Parathyroid adenoma (tissue), 2 donors: Measurements from ENCODE around the gene PRELP.

ENCODE experiments used
- H2AFZ ChIP-seq: fragments of 300-600 bp; sonication (generic); one replicate; pipeline ENCODE4 v1.7.0; 2017; ENCODE audit warnings: antibody characterized with exemption, mild to moderate bottlenecking
- H3K27ac ChIP-seq: fragments of 300-600 bp; sonication (generic); one replicate; pipeline ENCODE4 v1.7.0; 2017
- H3K27me3 ChIP-seq: fragments of 300-600 bp; sonication (generic); one replicate; pipeline ENCODE4 v1.7.0; 2017; ENCODE audit warnings: low read length; ENCODE audit not compliant: control insufficient read depth, insufficient read depth
- H3K36me3 ChIP-seq: fragments of 300-600 bp; sonication (generic); one replicate; pipeline ENCODE4 v1.7.0; 2017; ENCODE audit warnings: low read length; ENCODE audit not compliant: control insufficient read depth, insufficient read depth
- H3K4me1 ChIP-seq: fragments of 300-600 bp; sonication (generic); one replicate; pipeline ENCODE4 v1.7.0; 2017; ENCODE audit warnings: control low read depth
- H3K4me2 ChIP-seq: fragments of 300-600 bp; sonication (generic); one replicate; pipeline ENCODE4 v1.7.0; 2017; ENCODE audit warnings: low read length
- H3K4me3 ChIP-seq: fragments of 300-600 bp; sonication (generic); one replicate; pipeline ENCODE4 v1.7.0; 2017; ENCODE audit warnings: low read depth, low read length
- H3K79me2 ChIP-seq: fragments of 300-600 bp; sonication (generic); one replicate; pipeline ENCODE4 v1.7.0; 2017; ENCODE audit warnings: control low read depth
- H3K9ac ChIP-seq: fragments of 300-600 bp; sonication (generic); one replicate; pipeline ENCODE4 v1.7.0; 2017; ENCODE audit warnings: mild to moderate bottlenecking
- H3K9me3 ChIP-seq: fragments of 300-600 bp; sonication (generic); one replicate; pipeline ENCODE4 v1.7.0; 2017; ENCODE audit warnings: low read length; ENCODE audit not compliant: control insufficient read depth
- TF ChIP-seq, protein P1 (sequence below): fragments of 300-600 bp; sonication (generic); IDR thresholded peaks from one replicate; pipeline ENCODE4 v1.7.0; 2017; ENCODE audit warnings: antibody characterized with exemption, mild to moderate bottlenecking
- donor health status: primary hyperparathyroidism.

Gene PRELP

DNA sequence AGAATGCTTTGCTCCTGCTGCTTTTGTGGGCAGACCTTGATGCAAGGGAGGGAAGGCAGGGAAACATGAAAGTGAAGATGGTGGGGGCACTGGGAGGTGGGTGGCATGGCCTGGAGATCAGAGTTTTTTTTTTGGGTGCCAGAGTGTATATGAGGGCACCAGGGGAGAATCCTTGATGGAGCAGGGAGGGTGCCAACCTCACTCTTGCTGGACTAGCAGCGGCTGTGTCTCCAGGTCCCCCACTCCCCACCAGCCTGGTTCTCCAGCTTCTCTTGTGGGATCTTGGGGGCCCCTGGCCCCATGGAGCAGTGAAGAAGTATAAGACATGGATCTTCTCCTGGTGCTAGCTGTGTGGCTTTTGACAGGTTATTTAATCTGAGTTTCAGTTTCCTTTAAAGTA is 13.5 kb upstream of the PRELP start:
- H3K36me3 ChIP-seq, result no peaks in the 10 kb centered on the region
- no peaks in the 10 kb centered on the region for H3K9me3 ChIP-seq
- TF ChIP-seq, protein P1, sequence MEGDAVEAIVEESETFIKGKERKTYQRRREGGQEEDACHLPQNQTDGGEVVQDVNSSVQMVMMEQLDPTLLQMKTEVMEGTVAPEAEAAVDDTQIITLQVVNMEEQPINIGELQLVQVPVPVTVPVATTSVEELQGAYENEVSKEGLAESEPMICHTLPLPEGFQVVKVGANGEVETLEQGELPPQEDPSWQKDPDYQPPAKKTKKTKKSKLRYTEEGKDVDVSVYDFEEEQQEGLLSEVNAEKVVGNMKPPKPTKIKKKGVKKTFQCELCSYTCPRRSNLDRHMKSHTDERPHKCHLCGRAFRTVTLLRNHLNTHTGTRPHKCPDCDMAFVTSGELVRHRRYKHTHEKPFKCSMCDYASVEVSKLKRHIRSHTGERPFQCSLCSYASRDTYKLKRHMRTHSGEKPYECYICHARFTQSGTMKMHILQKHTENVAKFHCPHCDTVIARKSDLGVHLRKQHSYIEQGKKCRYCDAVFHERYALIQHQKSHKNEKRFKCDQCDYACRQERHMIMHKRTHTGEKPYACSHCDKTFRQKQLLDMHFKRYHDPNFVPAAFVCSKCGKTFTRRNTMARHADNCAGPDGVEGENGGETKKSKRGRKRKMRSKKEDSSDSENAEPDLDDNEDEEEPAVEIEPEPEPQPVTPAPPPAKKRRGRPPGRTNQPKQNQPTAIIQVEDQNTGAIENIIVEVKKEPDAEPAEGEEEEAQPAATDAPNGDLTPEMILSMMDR, result no peak
- no peaks in the 10 kb centered on the region for H3K4me1 ChIP-seq
- H2AFZ ChIP-seq, result no peak overlapping the region
- no peak overlapping the region for H3K4me3 ChIP-seq
- no peaks in the 10 kb centered on the region for H3K27me3 ChIP-seq
- no peak overlapping the region for H3K27ac ChIP-seq
- no peaks in the 10 kb centered on the region for H3K79me2 ChIP-seq
- H3K9ac ChIP-seq, result no peak overlapping the region
- H3K4me2 ChIP-seq, result no peak overlapping the region

DNA sequence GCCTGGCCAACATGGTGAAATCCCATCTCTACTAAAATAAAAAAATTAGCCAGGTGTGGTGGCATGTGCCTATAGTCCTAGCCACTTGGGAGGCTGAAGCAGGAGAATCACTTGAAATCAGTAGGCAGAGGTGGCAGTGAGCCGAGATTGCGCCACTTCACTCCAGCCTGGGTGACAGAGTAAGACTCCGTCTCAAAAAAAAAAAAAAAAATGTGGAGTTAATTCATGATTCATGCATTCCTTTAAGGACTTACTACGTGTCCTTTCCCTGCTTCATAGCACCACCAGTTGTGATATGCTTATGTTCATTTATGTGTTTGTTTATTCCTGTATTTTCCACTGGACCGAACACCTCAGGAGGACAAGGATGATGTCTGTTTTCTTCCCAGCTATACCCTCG is 12.7 kb upstream of the PRELP start:
- Histone ChIP-seq H3K4me2 (no peak overlapping the region), H3K4me3 (no peak overlapping the region), H3K9me3 (no peaks in the 10 kb centered on the region), H3K27me3 (no peaks in the 10 kb centered on the region), H3K79me2 (no peaks in the 10 kb centered on the region), H3K36me3 (no peaks in the 10 kb centered on the region), H2AFZ (no peak overlapping the region), H3K27ac (no peak overlapping the region), H3K4me1 (no peaks in the 10 kb centered on the region), H3K9ac (no peak overlapping the region)
- TF ChIP-seq, protein P1, result no peak

DNA sequence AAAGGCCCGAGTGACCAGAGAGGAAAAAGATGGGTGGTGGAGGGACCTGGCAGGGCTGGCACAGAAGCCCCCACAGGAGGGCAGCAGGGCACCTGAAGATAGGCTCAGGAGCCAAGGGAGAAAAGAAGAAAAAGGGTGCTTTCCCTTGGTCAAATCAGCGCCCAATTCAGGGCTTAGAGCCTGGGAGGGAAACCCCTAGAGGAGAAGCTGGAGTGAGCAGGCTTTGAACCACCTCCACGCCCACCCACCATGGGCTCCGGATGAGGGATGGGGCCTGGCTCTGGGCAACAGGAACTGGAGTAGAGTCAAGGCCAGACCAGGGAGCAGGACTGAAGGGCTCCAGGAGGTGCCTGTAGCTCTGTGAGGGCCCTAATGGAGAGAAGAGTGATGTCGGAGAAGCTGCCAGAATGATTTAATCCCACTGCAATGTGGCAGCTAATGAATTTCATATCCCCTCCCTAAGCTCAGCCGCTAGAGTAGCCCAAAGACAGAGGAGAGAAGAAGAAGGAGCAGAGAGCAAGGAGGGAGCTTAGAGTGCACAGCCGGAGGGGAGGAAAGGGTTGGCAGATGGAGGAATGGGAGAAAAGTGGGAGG is 12.0 kb upstream of the PRELP start:
- H3K9me3 ChIP-seq, result no peaks in the 10 kb centered on the region
- H3K4me3 ChIP-seq, result no peak overlapping the region
- no peak overlapping the region for H3K27ac ChIP-seq
- no peaks in the 10 kb centered on the region for H3K79me2 ChIP-seq
- H3K4me2 ChIP-seq, result no peak overlapping the region
- H3K9ac ChIP-seq, result no peak overlapping the region
- H3K36me3 ChIP-seq, result no peaks in the 10 kb centered on the region
- H2AFZ ChIP-seq, result no peak overlapping the region
- no peaks in the 10 kb centered on the region for H3K27me3 ChIP-seq
- no peaks in the 10 kb centered on the region for H3K4me1 ChIP-seq
- TF ChIP-seq, protein P1, result no peak

DNA sequence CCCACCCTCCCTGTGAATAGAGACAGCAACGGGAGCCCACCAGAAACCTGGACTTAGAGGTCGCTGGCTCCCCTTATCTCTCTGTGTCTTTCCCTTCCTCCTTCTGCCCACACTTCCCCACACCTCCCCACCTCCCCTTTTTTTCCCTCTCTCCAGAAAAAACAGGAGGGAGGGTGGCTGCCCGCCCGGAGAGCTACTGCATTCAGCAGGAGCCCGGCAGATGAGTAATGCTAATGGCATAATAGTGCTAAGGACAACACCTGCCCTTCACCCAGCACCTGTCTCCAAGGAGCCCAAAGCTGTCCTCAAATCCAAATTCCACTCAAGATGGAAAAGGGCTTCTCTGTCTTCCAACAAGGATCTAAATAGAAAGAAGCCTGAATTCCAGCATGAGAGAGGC is 11.4 kb upstream of the PRELP start:
- Histone ChIP-seq H3K4me1 (no peaks in the 10 kb centered on the region), H3K79me2 (no peaks in the 10 kb centered on the region), H3K4me2 (no peak overlapping the region), H3K27me3 (no peaks in the 10 kb centered on the region), H3K36me3 (no peaks in the 10 kb centered on the region), H3K4me3 (no peak overlapping the region), H3K27ac (no peak overlapping the region), H3K9me3 (no peaks in the 10 kb centered on the region), H3K9ac (no peak overlapping the region), H2AFZ (no peak overlapping the region)
- TF ChIP-seq, protein P1, result no peak

DNA sequence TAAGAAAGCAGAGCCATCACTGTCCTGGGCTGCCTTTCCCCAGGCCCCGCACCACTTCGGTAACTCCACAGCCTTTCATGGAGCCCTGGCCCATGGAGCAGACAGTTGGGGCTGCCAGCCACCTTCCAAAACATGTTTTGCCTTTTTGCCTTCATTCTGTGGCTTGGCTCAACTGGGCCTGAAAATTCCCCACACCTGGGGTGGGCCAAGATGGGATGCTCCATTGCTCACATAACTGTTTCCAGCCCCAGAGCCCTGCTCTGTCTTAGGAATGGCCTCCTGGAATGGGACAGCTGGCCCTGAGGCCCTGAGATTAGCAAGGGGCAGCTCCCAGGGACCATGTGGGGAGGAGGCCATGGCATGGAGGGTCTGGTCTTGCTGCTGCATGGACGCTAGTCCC is 10.9 kb upstream of the PRELP start:
- Histone ChIP-seq H3K4me2 (no peak overlapping the region), H3K4me1 (no peaks in the 10 kb centered on the region), H3K9me3 (no peaks in the 10 kb centered on the region), H3K79me2 (no peaks in the 10 kb centered on the region), H3K9ac (no peak overlapping the region), H3K27me3 (no peaks in the 10 kb centered on the region), H3K4me3 (no peak overlapping the region), H3K36me3 (no peaks in the 10 kb centered on the region), H3K27ac (no peak overlapping the region), H2AFZ (no peak overlapping the region)
- TF ChIP-seq, protein P1, result no peak
